Activated T-cell treated with anti-CD3 and anti-CD28 coated beads, Interleukin-2, amount 50 U/mL, for 4 hours (primary cell): ENCODE measurements around the gene UBAC2. TPM values are rescaled to one million over a fixed set of nuclear protein-coding genes. Genes with fewer than 3 reads are reported as not detected.
A peak's percentile ranks its signal among the peaks of the same experiment; 100 is the strongest.

Source experiments
- ATAC-seq, 2 donors: fragments of 200-7000 bp; cut with Tn5 transposase; one replicate each; pipeline ENCODE4 v1.10.0; 2021
- DNase-seq: peaks from one replicate; pipeline ENCODE4 v3.0.0-alpha.2; 2020
- H3K27me3 Mint-ChIP-seq: one replicate; pipeline ENCODE4 v1.8.0; 2021; ENCODE audit warnings: low read depth, mixed read lengths
- H3K36me3 Mint-ChIP-seq: one replicate; pipeline ENCODE4 v1.8.0; 2022; ENCODE audit warnings: mixed read lengths; ENCODE audit not compliant: insufficient read depth
- H3K4me1 Mint-ChIP-seq: one replicate; pipeline ENCODE4 v1.8.0; 2021; ENCODE audit warnings: low read depth, mixed read lengths
- H3K4me3 Mint-ChIP-seq: one replicate; pipeline ENCODE4 v1.8.0; 2021; ENCODE audit warnings: mild to moderate bottlenecking, moderate library complexity, mixed read lengths
- H3K9me3 Mint-ChIP-seq: one replicate; pipeline ENCODE4 v1.8.0; 2021; ENCODE audit warnings: mixed read lengths
- total RNA-seq, 3 donors: library from RNA; stranded (reverse); gene quantifications; one replicate each; pipeline ENCODE4 v1.2.1, GENCODE V29; 2021

Gene UBAC2
- total RNA-seq, 3 donors from 2014 or later: 48.5 to 50.4 (median 49.1) TPM

DNA sequence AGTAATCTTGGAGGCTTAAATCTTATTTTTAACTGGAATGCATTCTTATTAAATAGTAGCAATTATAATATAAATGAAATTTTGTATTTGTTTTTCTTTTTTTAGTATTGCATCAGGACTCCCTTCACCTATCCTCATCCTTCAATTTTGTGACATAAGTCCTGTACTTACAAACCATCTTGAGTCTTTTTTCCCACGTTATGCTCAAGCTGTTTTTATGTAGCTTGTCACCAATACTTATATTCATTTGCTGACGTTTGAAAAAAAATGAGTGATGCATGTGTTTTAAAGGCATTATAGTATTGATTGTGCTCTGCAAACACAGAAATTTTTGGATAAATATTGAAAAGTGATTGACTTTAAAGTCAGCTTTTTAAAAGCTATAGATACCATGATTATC is 56.6 kb downstream of the UBAC2 start:
- no peak for DNase-seq
- H3K36me3 Mint-ChIP-seq: peaks cover 19% of the 10 kb centered on the region
- H3K27me3 Mint-ChIP-seq: no peaks in the 10 kb centered on the region
- no peak for ATAC-seq
- peaks cover 74% of the 10 kb centered on the region for H3K4me1 Mint-ChIP-seq
- H3K9me3 Mint-ChIP-seq: peaks cover 7% of the 10 kb centered on the region
- H3K4me3 Mint-ChIP-seq: peak overlapping the region; percentile 76

DNA sequence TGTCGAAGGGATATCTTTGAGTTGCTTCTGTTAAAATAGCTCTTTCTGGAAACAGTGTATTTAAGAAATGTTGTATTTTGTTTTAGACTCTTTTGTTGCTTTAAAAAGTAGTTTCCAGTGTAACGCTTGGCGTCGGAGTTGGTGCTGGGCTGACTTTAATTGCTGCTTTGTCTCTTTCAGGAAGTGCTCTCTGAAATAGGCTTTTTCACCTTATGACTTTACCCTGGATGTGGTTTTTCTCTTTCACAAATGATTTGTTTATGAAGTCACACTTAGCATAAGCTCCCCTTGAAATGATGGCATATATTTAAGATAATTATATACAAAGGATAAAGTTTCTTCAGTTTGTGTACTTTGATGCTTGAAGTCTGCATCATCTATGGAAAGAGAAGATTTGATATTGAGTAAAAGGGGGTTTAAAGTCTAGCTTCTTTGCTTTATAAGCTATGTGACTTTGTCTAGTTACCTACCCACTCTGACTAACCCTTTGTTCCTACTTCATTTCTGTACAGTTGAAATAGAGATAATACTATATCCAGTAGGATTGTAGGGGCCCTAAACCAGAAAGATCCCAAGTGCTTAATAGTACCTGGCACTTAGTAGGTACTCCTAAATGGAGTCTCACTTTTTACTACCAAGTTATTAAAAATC is 57.7 kb downstream of the UBAC2 start, which contains the start of gene GPR18:
Gene GPR18, minus strand, starts transcription at position 170 of the 651 bp plus-strand sequence. CDS start 2,507 bp downstream, outside the sequence.
- DNase-seq (peak; percentile 20), ATAC-seq (peak; percentile 91 to 93)
- peaks cover 78% of the 10 kb centered on the region for H3K4me1 Mint-ChIP-seq
- H3K9me3 Mint-ChIP-seq: peaks cover 7% of the 10 kb centered on the region
- peak within 1 kb of the TSS; percentile 82 for H3K4me3 Mint-ChIP-seq
- peaks cover 22% of the 10 kb centered on the region for H3K36me3 Mint-ChIP-seq
- no peaks in the 10 kb centered on the region for H3K27me3 Mint-ChIP-seq

DNA sequence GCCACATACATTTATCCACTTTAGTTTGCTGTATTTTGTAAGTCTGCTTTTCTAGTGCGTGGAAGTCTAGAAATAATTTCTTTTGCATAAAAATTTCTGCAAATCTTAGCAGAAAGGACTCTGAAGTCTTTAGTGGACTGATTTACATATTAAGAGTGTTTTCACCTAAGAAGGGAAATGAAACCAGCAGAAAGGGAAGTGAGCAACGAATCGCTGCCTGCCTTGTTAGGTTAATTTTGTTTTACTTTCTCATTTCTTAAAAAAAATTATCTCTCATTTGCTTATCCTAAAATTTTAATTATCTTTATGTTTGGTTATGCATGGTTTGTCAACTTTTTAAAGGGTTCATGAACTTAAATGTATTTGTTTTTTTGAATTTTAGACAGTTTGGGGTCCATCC is 58.3 kb downstream of the UBAC2 start:
- peaks cover 80% of the 10 kb centered on the region for H3K4me1 Mint-ChIP-seq
- no peaks in the 10 kb centered on the region for H3K27me3 Mint-ChIP-seq
- H3K9me3 Mint-ChIP-seq: peaks cover 7% of the 10 kb centered on the region
- H3K4me3 Mint-ChIP-seq: peak overlapping the region; percentile 82
- peaks cover 22% of the 10 kb centered on the region for H3K36me3 Mint-ChIP-seq
- no peak for DNase-seq
- peak in 1 of 2 donors; percentile 39 for ATAC-seq

DNA sequence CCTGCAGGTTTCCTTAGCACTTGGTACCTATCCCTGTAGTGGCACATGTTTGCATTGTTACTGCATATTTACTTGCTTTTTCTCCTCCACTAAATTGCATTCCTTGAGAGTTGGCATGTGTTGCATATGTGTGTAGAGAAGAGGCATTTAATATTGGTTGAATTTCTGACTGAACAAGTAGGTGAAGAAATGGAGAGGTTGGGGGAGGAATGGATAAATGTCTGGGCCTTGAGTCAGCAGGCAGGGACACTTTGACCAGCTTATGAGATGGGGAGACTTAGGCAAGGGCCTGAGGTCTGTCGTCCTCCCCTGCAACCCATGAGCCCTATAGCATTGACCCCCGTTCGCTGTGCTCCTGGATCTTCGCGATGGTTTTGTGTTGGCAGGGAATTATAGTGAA is 59.6 kb downstream of the UBAC2 start:
- peak overlapping the region; percentile 17 for H3K4me3 Mint-ChIP-seq
- peaks cover 14% of the 10 kb centered on the region for H3K36me3 Mint-ChIP-seq
- H3K9me3 Mint-ChIP-seq: peaks cover 1% of the 10 kb centered on the region
- DNase-seq (no peak), ATAC-seq (no peak)
- peaks cover 83% of the 10 kb centered on the region for H3K4me1 Mint-ChIP-seq
- no peaks in the 10 kb centered on the region for H3K27me3 Mint-ChIP-seq

DNA sequence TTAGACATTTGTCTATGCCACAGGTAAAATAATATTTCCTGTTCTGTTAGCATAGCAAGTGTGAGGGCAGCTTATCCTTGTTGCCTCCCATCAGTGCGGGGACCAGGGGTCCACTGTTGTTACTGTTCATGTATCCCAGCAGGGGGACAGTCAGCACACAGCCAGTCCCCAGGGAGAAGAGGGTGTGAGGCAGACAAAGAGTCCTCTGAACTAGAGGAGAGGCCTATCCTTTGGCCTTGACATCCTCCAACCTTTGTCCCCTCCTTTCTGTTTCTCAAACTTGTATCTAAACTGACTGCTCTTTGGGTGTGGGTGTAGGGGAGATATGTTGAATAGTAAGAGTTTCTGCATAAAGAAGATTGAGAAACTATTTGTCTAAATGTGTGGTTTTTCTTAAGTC is 60.4 kb downstream of the UBAC2 start:
- Mint-ChIP-seq H3K27me3 (no peaks in the 10 kb centered on the region), H3K9me3 (no peaks in the 10 kb centered on the region), H3K4me1 (peaks cover 82% of the 10 kb centered on the region), H3K36me3 (peaks cover 9% of the 10 kb centered on the region), H3K4me3 (no peak overlapping the region)
- no peak for ATAC-seq
- DNase-seq: no peak

DNA sequence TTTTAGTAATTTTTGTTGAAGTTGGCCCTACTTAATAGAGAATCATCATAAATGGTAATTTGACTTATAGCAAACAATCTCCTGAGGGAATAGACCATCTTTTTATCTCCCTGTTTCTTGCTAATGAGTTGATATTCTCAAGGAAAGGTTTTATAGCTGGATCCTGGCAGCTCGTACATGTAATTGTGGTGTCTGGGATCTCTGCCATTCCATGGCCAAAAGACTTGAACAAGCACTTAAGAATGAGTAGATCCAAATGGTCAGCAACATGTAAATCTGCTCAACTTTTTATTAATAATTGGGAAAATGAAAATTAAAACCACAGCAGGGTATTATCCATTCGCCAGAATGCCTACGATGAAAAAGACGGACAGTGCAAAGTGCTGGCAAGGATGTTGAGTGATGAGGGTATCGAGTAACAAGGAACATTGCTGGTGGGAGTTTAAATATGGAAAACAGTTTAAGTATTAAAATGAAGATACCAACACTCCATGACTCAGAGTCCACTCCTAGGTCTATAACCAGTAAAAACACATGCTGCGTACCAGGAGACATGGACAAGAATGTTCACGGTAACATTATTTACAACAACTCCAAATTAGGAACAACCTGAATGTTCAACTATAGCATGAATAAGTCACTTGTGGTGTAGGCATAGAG is 62.6 kb downstream of the UBAC2 start:
- DNase-seq: no peak
- ATAC-seq: no peak
- H3K4me3 Mint-ChIP-seq: no peak overlapping the region
- H3K4me1 Mint-ChIP-seq: peaks cover 69% of the 10 kb centered on the region
- H3K9me3 Mint-ChIP-seq: no peaks in the 10 kb centered on the region
- H3K27me3 Mint-ChIP-seq: no peaks in the 10 kb centered on the region
- H3K36me3 Mint-ChIP-seq: peaks cover 8% of the 10 kb centered on the region

DNA sequence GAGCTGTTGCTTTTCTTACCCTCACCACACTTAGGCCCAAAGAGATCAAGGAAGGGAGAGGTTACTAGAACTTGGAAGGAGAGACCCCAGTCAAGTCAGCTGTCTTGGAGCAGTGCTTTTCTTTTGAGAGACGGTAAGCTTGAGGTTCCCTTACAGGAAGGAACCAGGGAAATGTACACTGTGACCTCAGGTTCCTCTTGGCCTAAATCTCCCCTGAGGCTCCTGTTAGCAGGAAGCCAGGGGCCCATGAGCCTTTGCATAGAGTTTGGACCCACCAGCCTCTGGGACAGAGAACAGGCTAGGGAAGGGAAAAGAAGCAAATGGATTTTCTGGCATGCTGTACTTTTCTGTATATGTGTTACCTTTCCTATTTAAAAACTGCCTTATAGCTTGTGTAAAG is 63.4 kb downstream of the UBAC2 start:
- Mint-ChIP-seq H3K4me1 (peaks cover 66% of the 10 kb centered on the region), H3K9me3 (no peaks in the 10 kb centered on the region), H3K27me3 (no peaks in the 10 kb centered on the region), H3K36me3 (peaks cover 12% of the 10 kb centered on the region), H3K4me3 (no peak overlapping the region)
- DNase-seq (no peak), ATAC-seq (no peak)

DNA sequence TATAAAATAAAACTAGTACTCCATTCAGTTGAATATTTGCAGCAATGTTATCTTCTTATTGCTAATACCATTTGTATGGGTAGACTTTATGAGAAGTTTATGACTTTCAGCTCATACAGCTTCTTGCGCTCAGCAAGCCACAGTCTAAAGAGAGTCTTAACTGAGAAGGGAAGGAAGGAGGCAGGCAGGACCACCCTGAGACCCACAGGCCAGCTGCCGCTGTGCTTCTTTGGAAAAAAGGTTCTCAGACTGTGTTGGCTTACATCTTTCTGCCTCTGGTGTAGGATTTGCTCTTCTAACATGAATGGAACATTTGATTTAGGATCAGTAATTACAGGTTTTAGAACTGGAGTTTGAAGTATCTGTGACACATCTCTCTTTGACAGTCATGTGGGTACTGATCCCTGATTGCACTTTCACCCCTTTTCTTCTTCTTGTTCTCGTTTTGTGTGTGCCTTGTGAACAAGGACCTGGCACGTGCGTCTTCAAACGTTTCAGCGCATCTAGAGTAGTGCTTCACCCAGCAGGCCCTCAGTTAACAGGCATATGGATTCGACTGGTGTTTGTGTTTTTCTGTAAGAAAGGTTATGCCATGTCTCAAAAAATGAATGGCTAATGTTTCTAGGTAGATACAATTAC is 64.6 kb downstream of the UBAC2 start:
- Mint-ChIP-seq H3K9me3 (no peaks in the 10 kb centered on the region), H3K27me3 (no peaks in the 10 kb centered on the region), H3K4me1 (peaks cover 59% of the 10 kb centered on the region), H3K4me3 (no peak overlapping the region), H3K36me3 (peaks cover 8% of the 10 kb centered on the region)
- ATAC-seq (peak; percentile 83 to 90), DNase-seq (no peak)

DNA sequence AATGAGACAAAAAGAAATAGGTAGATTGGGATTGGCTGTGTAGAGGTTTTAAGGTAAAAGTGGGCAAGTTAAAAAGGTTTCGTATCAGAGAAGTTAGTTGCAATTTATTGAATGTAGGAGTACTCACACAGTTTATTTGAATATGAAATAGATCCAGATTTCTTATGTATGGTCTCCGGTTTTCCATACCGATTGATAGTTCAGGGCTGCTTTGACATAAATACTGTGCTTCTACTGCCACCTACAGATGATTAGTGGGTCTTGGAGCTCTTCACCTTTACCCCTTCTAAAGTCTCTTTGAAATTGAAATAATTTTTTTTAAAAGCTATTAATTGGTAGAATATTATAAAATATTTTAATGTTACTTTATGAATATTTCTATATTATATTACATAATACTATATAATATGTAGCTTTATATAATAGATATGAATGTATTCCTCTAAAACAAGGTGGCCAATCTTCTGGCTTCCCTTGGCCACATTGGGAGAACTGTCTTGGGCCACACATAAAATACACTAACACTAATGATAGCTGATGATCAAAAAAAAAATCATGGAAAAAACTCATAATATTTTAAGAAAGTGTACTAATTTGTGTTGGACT is 65.3 kb downstream of the UBAC2 start:
- Mint-ChIP-seq H3K4me1 (peaks cover 60% of the 10 kb centered on the region), H3K4me3 (no peak overlapping the region), H3K36me3 (peaks cover 8% of the 10 kb centered on the region), H3K9me3 (no peaks in the 10 kb centered on the region), H3K27me3 (no peaks in the 10 kb centered on the region)
- ATAC-seq (peak; percentile 47 to 50), DNase-seq (no peak)

DNA sequence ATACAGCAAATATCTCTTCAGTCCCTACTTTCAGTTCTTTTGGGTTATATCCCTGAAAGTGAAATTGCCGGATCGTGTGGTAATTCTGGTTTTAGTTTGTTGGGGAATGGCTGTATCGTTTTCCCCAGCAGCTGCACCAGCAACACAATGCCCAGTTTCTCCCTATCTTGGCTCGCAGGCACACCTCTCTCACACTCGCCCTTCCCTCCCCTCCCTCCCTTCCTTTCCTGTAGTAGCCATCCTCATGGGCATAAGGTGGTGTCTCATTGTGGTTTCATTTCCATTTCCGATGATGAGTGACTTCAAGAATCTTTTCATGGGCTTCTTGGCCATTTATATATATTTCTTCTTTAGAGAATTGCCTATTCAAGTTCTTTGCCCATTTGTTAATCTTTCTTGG is 66.2 kb downstream of the UBAC2 start:
- Mint-ChIP-seq H3K9me3 (no peaks in the 10 kb centered on the region), H3K27me3 (no peaks in the 10 kb centered on the region), H3K4me3 (no peak overlapping the region), H3K4me1 (peaks cover 62% of the 10 kb centered on the region), H3K36me3 (peaks cover 8% of the 10 kb centered on the region)
- no peak for DNase-seq
- ATAC-seq: no peak

DNA sequence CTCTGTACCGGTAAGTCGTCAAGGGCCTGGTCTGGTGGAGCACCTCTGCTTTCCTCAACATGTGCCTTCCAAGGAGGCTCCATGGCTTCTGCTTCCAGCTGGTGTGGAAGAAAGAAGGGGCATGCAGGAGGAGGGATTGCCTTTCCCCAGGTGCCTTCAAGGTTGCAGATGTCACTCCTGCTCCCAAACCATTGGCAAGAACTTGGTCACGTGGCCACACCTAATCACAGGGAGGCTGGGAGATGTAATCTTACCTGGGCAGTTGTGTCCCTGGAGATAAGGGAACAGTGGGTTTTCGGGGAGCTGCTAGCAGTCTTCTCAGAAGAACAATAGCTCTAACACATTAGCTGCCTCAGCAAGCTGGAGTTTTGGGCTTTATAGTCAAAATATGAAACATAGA is 67.3 kb downstream of the UBAC2 start:
- no peak overlapping the region for H3K4me3 Mint-ChIP-seq
- H3K27me3 Mint-ChIP-seq: no peaks in the 10 kb centered on the region

DNA sequence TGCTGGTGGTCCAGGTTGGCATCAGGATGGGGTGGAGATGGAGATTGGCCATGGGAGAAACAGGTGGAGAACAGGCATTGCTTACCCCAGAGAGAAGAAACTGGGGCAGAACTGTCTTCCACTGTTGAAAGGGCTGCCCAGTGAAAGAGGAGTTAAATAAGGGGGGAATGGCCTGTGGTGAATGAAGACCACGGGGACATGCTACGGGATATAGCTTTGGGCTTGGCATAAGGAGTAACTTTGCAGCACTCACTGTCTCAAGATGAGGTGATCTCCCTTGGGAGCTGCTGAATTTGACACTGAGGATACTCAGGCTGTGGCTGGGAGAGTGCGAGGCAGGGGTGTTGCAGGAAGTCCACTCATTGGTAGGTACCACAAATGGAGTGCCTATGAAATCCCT is 68.2 kb downstream of the UBAC2 start:
- H3K4me1 Mint-ChIP-seq: peaks cover 62% of the 10 kb centered on the region
- DNase-seq: no peak

More for the DNA sequence above, 67.3 kb downstream of the UBAC2 start:
- no peak for ATAC-seq
- no peak for DNase-seq
- Mint-ChIP-seq H3K9me3 (no peaks in the 10 kb centered on the region), H3K36me3 (peaks cover 12% of the 10 kb centered on the region), H3K4me1 (peaks cover 63% of the 10 kb centered on the region)

DNA sequence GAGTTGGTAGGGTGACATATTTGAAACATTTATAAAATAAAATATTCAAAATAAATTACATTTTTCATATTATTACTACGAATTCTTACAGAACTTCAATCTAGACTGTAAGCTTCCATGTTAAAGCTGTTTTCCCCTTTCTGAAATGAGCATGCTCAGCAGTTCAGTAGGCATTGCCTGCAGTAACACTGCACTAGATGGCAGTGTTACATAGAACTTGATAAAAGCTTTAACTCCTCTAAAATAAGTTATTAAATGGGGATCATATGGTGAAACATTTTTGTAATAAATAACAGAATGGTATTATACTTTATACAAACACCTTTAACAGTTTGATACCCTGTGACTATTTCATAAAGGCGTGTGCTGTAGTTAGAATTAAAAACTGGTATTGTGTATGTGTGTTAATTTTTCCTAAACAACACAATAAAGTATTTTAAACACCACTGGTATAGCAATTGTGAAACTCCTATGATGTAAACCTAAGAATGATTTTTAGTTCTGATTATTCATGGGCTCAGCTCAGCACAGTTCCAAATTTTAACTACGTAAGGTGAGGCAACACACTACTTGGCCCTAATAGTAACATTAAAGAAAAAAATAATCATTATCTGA is 69.1 kb downstream of the UBAC2 start:
- Mint-ChIP-seq H3K4me3 (no peak overlapping the region), H3K9me3 (no peaks in the 10 kb centered on the region), H3K4me1 (peaks cover 62% of the 10 kb centered on the region), H3K27me3 (no peaks in the 10 kb centered on the region), H3K36me3 (peaks cover 9% of the 10 kb centered on the region)
- DNase-seq (peak; percentile 17), ATAC-seq (peak; percentile 53 to 61)

More for the DNA sequence above, 68.2 kb downstream of the UBAC2 start:
- no peaks in the 10 kb centered on the region for H3K27me3 Mint-ChIP-seq
- H3K4me3 Mint-ChIP-seq: no peak overlapping the region
- ATAC-seq: no peak
- peaks cover 9% of the 10 kb centered on the region for H3K36me3 Mint-ChIP-seq
- H3K9me3 Mint-ChIP-seq: no peaks in the 10 kb centered on the region

DNA sequence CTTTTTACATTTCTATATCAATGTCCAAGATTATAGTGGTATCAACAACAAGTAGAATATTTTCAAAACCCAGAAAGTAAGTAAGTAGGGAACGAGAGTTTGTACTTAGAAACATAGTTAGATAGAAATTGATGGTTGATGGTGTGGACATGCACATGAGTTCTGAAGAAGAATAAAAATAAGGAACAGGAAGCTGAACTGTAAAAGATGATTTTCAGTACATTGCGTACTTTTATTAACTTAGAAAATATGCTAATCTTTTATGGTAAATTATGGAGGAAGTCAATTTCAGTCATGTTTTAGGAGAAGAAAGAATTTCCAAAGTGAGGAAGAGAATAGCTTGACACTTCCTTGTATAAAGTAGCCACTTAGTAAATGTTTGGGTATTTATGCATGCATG is 69.9 kb downstream of the UBAC2 start:
- no peak overlapping the region for H3K4me3 Mint-ChIP-seq
- H3K4me1 Mint-ChIP-seq: peaks cover 61% of the 10 kb centered on the region
- H3K27me3 Mint-ChIP-seq: no peaks in the 10 kb centered on the region
- H3K36me3 Mint-ChIP-seq: peaks cover 16% of the 10 kb centered on the region
- ATAC-seq: no peak
- no peak for DNase-seq
- H3K9me3 Mint-ChIP-seq: no peaks in the 10 kb centered on the region
